Measurements from ENCODE around the gene BDNF. TPM values are rescaled to one million over a fixed set of nuclear protein-coding genes. Genes with fewer than 3 reads are reported as not detected.

BDNF gene
- total RNA-seq, 2 donors from 2014 or later = 0.33 TPM; not detected in 1

DNA sequence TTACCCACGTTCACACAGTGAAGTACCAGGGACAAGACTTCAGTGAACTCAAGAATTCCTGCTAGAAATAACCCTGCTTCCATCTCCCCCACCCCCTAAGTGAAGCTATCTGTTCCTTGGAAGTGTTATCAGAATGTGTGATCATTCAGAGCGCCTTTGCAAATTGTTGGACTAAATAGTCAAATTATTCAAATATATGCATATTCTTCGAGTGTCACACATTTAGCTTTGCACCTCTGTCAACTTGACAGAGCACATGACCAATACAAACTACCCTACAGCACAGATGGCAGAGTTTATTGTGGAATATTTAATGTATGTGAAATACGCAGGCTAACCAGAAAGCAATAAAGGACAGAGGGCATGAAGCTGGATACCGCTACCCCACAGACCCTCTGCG is 2.6 kb upstream of the BDNF start:
- no peak for DNase-seq
- no peaks in the 10 kb centered on the region for H3K36me3 ChIP-seq (ENCODE audit: control insufficient read depth, insufficient read depth, low read length)
- Mint-ChIP-seq H3K36me3 (ENCODE audit: low read depth) (no peaks in the 10 kb centered on the region), H3K9me3 (no peaks in the 10 kb centered on the region), H3K4me1 (peaks cover 22% of the 10 kb centered on the region), H3K27me3 (ENCODE audit: insufficient read depth) (peaks cover 67% of the 10 kb centered on the region), H3K4me3 (no peak overlapping the region), H3K27ac (no peak overlapping the region)
- H3K9ac ChIP-seq (ENCODE audit: extremely low read depth, low read length, poor library complexity, severe bottlenecking) = no peak overlapping the region
- TF ChIP-seq, protein P1, sequence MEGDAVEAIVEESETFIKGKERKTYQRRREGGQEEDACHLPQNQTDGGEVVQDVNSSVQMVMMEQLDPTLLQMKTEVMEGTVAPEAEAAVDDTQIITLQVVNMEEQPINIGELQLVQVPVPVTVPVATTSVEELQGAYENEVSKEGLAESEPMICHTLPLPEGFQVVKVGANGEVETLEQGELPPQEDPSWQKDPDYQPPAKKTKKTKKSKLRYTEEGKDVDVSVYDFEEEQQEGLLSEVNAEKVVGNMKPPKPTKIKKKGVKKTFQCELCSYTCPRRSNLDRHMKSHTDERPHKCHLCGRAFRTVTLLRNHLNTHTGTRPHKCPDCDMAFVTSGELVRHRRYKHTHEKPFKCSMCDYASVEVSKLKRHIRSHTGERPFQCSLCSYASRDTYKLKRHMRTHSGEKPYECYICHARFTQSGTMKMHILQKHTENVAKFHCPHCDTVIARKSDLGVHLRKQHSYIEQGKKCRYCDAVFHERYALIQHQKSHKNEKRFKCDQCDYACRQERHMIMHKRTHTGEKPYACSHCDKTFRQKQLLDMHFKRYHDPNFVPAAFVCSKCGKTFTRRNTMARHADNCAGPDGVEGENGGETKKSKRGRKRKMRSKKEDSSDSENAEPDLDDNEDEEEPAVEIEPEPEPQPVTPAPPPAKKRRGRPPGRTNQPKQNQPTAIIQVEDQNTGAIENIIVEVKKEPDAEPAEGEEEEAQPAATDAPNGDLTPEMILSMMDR (conservative IDR thresholded peaks at IDR 0.05) = no peak
- H3K27ac ChIP-seq (ENCODE audit: low read depth, low read length) = no peak overlapping the region
- no peaks in the 10 kb centered on the region for H3K9me3 ChIP-seq (ENCODE audit: control insufficient read depth, low read length)
- H3K4me3 ChIP-seq (ENCODE audit: low read length) = no peak overlapping the region
- no peaks in the 10 kb centered on the region for H3K4me1 ChIP-seq (ENCODE audit: control insufficient read depth, insufficient read depth, low read length)
- H3K27me3 ChIP-seq (ENCODE audit: control insufficient read depth, insufficient read depth, low read length, poor library complexity, severe bottlenecking) = peaks cover 61% of the 10 kb centered on the region
- WGBS, 2 experiments (ENCODE audit: insufficient coverage in 1 of 2, insufficient read length in 1 of 2) = 40 to 75% methylated on average over 1 to 6 of the region's 6 CpGs

DNA sequence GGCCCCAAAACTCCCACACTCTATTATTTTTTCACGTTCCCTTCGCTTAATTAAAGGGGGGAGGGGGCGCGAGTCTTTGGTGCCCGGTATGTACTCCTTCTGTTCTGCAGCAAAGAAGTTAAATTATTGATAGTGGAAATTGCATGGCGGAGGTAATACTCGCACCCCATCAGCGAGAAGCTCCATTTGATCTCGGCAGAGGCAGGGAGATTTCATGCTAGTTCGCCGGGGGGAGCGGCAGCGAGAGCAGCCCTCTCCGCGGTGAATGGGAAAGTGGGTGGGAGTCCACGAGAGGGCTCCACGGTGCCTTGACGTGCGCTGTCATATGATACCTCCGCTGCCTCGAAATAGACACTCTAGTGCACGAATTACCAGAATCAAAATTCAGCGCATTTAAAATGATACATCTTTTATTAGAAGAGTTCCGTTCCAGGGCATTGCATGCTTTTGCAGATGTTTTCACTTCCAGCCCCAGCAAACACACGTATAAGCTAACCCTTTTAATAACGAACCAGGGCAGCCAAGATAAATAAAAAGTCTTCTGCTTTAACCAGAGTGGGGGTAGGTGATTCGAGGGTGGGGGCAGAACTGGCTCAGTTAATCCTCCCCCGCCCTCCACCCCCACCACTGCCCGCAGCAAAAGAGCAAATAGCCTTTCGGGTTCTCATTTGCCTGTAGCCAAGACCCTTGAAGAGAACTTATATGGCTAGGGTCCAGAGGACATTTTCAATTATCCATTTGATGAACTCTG is 1.3 kb upstream of the BDNF start:
- Mint-ChIP-seq H3K9me3 (no peaks in the 10 kb centered on the region), H3K36me3 (ENCODE audit: low read depth) (no peaks in the 10 kb centered on the region), H3K4me1 (peaks cover 22% of the 10 kb centered on the region), H3K27ac (no peak overlapping the region), H3K4me3 (peak overlapping the region; percentile 63), H3K27me3 (ENCODE audit: insufficient read depth) (peaks cover 77% of the 10 kb centered on the region)
- H3K9ac ChIP-seq (ENCODE audit: extremely low read depth, low read length, poor library complexity, severe bottlenecking) = no peak overlapping the region
- no peaks in the 10 kb centered on the region for H3K36me3 ChIP-seq (ENCODE audit: control insufficient read depth, insufficient read depth, low read length)
- no peak overlapping the region for H3K27ac ChIP-seq (ENCODE audit: low read depth, low read length)
- peaks cover 73% of the 10 kb centered on the region for H3K27me3 ChIP-seq (ENCODE audit: control insufficient read depth, insufficient read depth, low read length, poor library complexity, severe bottlenecking)
- DNase-seq = no peak
- peak overlapping the region; percentile 82 for H3K4me3 ChIP-seq (ENCODE audit: low read length)
- TF ChIP-seq, protein P1 (conservative IDR thresholded peaks at IDR 0.05) = no peak
- 1 to 2% methylated on average over 7 to 29 of the region's 30 CpGs for WGBS, 2 experiments (ENCODE audit: insufficient coverage in 1 of 2, insufficient read length in 1 of 2)
- no peaks in the 10 kb centered on the region for H3K9me3 ChIP-seq (ENCODE audit: control insufficient read depth, low read length)
- no peaks in the 10 kb centered on the region for H3K4me1 ChIP-seq (ENCODE audit: control insufficient read depth, insufficient read depth, low read length)

DNA sequence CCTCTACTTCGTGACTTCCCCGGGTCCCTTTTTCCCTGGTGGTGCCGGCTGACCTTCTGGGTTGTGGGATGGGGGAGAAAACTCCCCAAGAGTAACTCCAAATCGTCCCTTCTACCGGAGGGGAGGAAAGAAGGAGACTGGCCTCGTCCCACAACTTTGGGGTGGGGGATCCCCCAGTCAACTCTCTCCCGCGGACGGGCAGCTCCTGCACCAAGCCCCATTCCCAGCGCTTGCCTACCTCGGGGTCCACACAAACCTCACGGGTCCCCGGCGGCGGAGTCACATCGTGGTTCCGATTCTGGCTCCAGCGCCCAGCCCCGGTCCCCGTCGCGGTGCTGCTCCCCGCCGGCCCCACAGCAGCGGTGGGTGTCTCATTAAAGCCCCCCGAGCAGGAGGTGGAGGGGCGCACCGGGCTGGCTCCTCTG is 317 bp downstream of the BDNF start:
- Mint-ChIP-seq H3K4me1 (peaks cover 23% of the 10 kb centered on the region), H3K27ac (no peak overlapping the region), H3K27me3 (ENCODE audit: insufficient read depth) (peaks cover 77% of the 10 kb centered on the region), H3K36me3 (ENCODE audit: low read depth) (no peaks in the 10 kb centered on the region), H3K4me3 (peak overlapping the region; percentile 65), H3K9me3 (no peaks in the 10 kb centered on the region)
- Histone ChIP-seq H3K9me3 (ENCODE audit: control insufficient read depth, low read length) (no peaks in the 10 kb centered on the region), H3K9ac (ENCODE audit: extremely low read depth, low read length, poor library complexity, severe bottlenecking) (no peak overlapping the region), H3K27me3 (ENCODE audit: control insufficient read depth, insufficient read depth, low read length, poor library complexity, severe bottlenecking) (peaks cover 78% of the 10 kb centered on the region), H3K36me3 (ENCODE audit: control insufficient read depth, insufficient read depth, low read length) (no peaks in the 10 kb centered on the region), H3K27ac (ENCODE audit: low read depth, low read length) (no peak overlapping the region), H3K4me3 (ENCODE audit: low read length) (peak overlapping the region; percentile 82), H3K4me1 (ENCODE audit: control insufficient read depth, insufficient read depth, low read length) (no peaks in the 10 kb centered on the region)
- TF ChIP-seq, protein P1 (conservative IDR thresholded peaks at IDR 0.05) = no peak
- peak; percentile 72 for DNase-seq
- WGBS, 2 experiments (ENCODE audit: insufficient coverage in 1 of 2, insufficient read length in 1 of 2) = 0% methylated on average over 8 to 25 of the region's 28 CpGs
